Tongue (tissue), 2 donors: Measurements from ENCODE around the gene CCSER1. TPM values are rescaled to one million over a fixed set of nuclear protein-coding genes. Genes with fewer than 3 reads are reported as not detected.
A peak's percentile ranks its signal among the peaks of the same experiment; 100 is the strongest.

Experiments used
- DNase-seq: peaks from one replicate; pipeline ENCODE4 v3.0.0-alpha.2; 2015
- total RNA-seq: library from RNA; depleted of rRNA; stranded (reverse); fragments of >200 nt; gene quantifications from one replicate; pipeline ENCODE4 v1.2.3, GENCODE V29; 2014

Gene CCSER1
- 19.9 TPM for total RNA-seq

DNA sequence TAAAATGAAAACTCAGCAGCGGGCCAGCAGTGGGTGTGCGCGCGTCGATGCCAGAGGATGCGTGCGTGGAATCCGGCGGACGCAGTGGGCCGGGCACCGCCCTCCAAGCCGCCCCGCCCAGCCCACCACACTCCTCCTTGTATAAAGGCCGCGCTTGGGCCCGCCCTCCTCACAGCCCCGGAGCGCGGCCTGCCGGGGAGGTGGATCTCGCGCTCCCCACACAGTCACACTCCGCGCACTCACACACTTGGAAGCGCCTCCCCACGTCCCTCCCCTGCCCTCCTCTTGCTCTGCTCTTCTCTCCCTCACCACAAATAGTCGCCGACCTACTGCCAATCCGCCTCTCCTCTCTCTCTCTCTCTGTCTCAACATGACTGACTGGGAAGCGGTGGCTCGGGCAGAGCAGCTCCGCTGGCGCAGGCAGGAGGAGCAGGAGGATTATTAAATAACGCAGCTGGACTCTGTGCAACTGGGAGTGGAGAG, at the start of gene CCSER1:
CCSER1 (plus strand) TSS at position 172 of the 483 bp plus-strand sequence.
- peak; percentile 82 for DNase-seq

- DNase-seq = peak; percentile 13
Observed at GRCh38 chr4:90078440-90078839, 48.8 kb upstream of the CCSER1 start.

DNA sequence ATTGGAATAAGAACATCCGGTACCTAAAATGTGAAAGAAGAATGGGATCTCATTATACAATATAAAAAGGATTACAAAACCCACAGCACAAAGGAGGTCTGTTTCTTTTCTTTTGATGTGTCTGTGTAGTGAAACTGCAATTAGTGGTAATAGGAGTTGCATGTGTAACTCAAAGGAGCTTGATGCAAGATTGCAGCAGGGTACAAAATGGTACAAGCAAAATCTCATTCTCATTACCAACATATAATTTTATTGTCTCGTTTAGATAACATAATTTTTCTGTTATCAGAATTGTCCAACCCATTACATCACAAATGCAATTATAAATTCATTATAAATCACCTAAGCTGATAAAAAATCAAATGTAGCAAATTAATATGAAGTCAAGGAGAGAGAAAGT, 47.1 kb upstream of the CCSER1 start:
- DNase-seq = no peak

DNA sequence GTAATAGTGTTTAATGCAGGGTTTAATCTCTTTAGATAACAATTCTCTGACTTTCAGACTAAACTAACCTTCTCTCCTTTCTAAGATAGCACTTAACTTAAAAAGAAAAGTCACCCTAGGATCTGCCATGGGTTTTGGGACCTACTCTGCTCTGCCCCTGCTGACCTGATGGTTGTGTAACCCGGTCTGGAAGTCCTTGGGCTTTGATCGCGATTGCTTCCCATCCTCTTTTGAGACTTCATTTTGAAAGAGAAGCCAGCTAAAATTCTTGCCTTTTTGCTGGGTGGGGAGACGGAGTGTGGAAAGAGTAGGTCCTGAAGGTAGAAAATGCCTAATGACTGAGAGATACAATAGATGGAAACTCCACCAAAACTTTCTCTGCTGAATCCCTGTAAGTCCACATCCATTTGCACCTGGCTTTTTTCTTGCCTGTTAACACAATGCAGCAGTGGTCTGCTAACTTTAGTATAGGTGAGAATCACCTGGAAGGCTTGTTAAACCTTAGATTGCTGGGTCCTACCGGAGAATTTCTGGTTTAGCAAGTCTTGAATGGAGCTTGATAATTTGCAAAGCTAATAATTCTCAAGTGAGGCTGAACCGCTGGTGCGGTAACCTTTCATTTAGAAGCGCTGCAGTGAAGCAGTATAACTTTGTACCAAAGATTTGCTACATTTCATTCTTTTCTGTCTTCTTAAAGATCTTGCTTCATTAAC, 45.6 kb upstream of the CCSER1 start:
- DNase-seq = peak; percentile 8

GRCh38 chr4:90082449-90082848, 44.7 kb upstream of the CCSER1 start:
- DNase-seq = no peak

- no peak for DNase-seq
Observed at GRCh38 chr4:90084277-90084966, 42.8 kb upstream of the CCSER1 start.

DNA sequence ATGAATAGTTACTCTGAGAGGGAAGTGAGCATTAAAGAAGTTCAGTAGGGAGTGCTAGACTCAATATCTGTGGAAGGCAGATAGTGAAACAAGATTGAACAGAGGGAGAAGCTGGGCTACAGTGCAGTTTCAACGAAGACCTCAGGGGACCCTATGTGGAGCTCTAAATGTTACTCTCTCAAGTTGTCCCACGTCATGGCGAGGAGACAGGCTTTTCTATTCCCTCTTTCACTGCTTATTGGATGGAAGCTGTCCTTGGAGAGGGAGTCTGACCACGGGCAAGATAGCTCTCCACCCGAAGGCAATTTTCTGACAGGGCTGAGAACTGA, 42.3 kb upstream of the CCSER1 start:
- DNase-seq = no peak

GRCh38 chr4:90093526-90093925, 33.7 kb upstream of the CCSER1 start:
- no peak for DNase-seq

- DNase-seq = no peak
Observed at GRCh38 chr4:90095000-90095399, 32.2 kb upstream of the CCSER1 start.

DNA sequence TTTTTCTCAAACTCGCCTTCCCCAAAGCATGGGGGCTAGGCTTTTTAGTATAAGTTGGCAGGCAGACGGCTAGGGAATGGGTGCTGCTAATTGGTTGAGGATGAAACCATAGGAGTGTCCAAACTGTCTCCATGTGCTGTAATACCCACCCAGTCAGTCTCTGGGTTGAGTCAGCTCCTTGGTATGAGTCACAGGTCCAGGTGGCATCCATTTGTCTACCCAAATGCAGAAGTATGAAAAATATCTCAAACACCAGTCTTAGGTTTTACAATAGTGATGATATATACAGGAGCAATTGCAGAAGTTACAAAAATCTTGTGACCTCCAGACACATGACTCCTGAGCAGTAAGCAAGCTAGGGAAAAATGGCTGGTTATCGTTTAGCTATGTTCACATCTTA, 27.4 kb upstream of the CCSER1 start:
- no peak for DNase-seq

GRCh38 chr4:90103991-90104390, 23.2 kb upstream of the CCSER1 start:
- no peak for DNase-seq

- DNase-seq = no peak
Observed at GRCh38 chr4:90105274-90105673, 21.9 kb upstream of the CCSER1 start.

DNA sequence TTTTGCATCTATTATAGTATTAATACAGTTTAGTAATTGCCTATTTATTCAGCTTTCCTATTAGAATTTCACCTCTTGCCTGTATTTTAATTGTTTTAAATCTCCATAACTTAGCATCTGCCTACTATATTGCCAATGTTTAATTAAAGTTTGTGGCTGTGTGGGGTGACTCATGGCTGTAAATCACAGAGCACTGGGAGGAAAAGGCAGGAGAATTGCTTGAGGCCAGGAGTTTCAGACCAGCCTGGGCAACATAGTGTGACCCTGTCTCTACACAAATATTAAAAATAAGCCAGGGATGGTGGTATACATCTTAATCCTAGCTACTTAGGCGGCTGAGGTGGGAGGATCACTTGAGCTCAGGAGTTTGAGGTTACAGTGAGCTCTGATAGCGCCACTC, 14.5 kb upstream of the CCSER1 start:
- no peak for DNase-seq

GRCh38 chr4:90113881-90114457, 13.2 kb upstream of the CCSER1 start:
- DNase-seq = no peak

- DNase-seq = no peak
Observed at GRCh38 chr4:90118527-90119195, 8.5 kb upstream of the CCSER1 start.

DNA sequence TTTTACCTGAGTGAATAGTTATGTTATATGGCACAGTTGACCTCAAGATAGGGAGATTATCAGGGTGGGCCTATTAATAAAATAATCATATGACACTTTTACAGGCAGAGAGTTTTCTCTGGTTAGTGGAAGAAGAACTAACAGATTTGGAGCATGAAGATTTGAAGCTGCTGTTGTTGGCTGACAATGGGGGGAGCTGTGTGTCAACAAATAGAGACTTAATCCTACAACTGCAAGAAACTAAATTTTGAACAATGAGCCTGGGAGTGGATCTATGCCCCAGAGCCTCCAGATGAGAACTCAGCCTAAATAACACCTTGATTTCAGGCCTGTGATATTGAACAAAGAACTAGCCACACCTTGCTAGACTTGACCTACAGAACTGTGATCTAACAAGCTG, 7.2 kb upstream of the CCSER1 start:
- DNase-seq = no peak

GRCh38 chr4:90120815-90121214, 6.4 kb upstream of the CCSER1 start:
- DNase-seq = no peak

DNA sequence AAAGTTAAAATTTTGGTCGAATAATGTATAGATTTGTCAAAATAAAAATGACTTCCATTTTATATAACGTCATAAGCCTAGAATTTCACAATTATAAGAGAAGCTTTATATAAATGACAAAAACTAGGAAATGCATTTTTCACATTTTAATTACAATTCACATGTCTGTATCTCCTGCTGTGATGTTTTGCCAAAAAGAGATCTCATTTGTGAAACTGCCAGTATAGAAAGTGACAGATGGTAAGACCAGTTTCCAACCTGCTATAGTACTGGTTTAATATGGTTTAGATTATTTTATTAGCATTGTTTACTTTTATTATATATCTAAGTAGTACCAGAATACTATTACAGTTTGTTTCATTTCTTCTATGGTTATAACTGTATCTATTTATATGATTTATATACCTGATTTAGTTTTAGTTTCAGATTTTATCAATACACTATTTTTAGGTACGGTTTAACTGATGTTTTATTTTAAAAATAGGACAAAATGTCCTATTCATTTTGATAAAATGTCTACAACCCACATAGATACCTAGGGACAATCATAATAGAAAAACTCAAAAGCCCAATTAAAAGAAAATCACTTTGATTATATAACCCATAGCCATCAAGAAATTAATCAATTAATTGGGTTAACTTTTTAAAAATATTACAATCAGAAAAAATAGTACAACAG, 5.4 kb upstream of the CCSER1 start:
- DNase-seq = no peak

DNA sequence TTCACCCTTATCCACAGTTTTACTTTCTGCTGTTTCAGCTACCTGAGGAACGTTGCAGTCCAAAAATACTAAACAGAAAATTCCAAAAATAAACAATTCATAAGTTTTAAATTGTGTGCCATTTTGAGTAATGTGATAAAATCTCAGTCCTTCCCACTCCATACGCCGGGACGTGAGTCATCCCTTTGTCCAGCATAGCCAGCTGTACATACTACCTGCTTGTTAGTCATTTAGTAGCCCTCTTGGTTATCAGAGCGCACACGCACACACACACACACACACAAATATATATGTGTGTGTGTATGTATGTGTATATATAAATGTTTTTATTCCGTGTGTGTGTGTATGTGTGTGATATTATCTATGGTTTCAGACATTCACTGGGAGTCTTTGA, 4.8 kb upstream of the CCSER1 start:
- DNase-seq = no peak

DNA sequence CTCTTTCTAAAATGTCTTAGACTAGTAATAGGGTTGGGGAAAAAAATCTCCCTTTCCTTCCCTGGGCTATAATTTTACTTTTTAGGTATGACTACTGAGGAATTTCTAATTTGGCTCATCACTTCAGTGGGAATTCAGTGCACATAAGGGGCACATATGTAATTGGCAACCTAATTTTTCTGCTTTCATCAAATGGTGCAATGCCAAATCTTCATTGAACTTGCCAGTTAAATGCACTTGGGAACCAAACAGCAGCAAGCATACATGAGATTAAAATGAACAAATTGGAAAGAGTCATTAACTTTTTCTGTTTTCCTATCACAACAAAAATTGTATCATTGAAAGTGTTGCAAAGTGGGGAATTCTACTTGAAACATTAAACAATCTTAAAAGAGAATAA, 2.9 kb upstream of the CCSER1 start:
- DNase-seq = no peak

GRCh38 chr4:90126805-90127204, 389 bp upstream of the CCSER1 start:
- no peak for DNase-seq

GRCh38 chr4:90127706-90128345, 632 bp downstream of the CCSER1 start:
- DNase-seq = peak; percentile 27
